Spinal cord (tissue), 10 donors: ENCODE data around the gene CFAP73. TPM values are rescaled to one million over a fixed set of nuclear protein-coding genes. Genes with fewer than 3 reads are reported as not detected.
A peak's percentile ranks its signal among the peaks of the same experiment; 100 is the strongest.

Source experiments
- DNase-seq, 6 donors: peaks; one replicate each; pipeline versions ENCODE4 v3.0.0 to v3.0.0-alpha.2; 2013 to 2015; ENCODE audit warnings: low spot score in 6 of 6, low read depth in 4 of 6
- H3K27ac ChIP-seq: one replicate; pipeline ENCODE4 v1.5.1; 2013; ENCODE audit warnings: low read depth, low read length, control low read depth
- H3K27me3 ChIP-seq: one replicate; pipeline ENCODE4 v1.6.1; 2013; ENCODE audit warnings: low read length; ENCODE audit not compliant: control insufficient read depth, insufficient read depth
- H3K36me3 ChIP-seq: one replicate; pipeline ENCODE4 v1.6.1; 2013; ENCODE audit warnings: low read length; ENCODE audit not compliant: control insufficient read depth, insufficient read depth
- H3K4me1 ChIP-seq: one replicate; pipeline ENCODE4 v1.6.1; 2013; ENCODE audit warnings: low read length; ENCODE audit not compliant: control insufficient read depth, insufficient read depth
- H3K4me3 ChIP-seq: one replicate; pipeline ENCODE4 v1.5.1; 2013; ENCODE audit warnings: low read depth, low read length, control low read depth
- H3K9me3 ChIP-seq: one replicate; pipeline ENCODE4 v1.6.1; 2013; ENCODE audit warnings: low read length; ENCODE audit not compliant: control insufficient read depth, insufficient read depth
- WGBS: methylation state at CpG from one replicate; pipeline ENCODE4 v1.1.5; 2013; ENCODE audit warnings: missing lambda C conversion rate; ENCODE audit not compliant: insufficient coverage; 5-methylcytosine and 5-hydroxymethylcytosine counted together
- polyA plus RNA-seq, 2 donors: library from polyadenylated mRNA; unstranded; fragments of 120-200 nt; gene quantifications; one replicate each; pipeline ENCODE4 v1.2.1, GENCODE V29; 2013; ENCODE audit not compliant: insufficient read length in 2 of 2
- total RNA-seq, 2 donors: library from RNA; depleted of rRNA in 1 of 2; stranded (reverse); fragments of 120-200 nt in 1 of 2; fragments of >200 nt in 1 of 2; gene quantifications; one replicate each; pipeline versions ENCODE4 v1.2.3 to v1.2.4, GENCODE V29; 2013 to 2014
- donor health status: healthy.

The CFAP73 gene
- total and polyA plus RNA-seq, 4 donors: 1.2 to 14.9 (median 10.0) TPM

DNA sequence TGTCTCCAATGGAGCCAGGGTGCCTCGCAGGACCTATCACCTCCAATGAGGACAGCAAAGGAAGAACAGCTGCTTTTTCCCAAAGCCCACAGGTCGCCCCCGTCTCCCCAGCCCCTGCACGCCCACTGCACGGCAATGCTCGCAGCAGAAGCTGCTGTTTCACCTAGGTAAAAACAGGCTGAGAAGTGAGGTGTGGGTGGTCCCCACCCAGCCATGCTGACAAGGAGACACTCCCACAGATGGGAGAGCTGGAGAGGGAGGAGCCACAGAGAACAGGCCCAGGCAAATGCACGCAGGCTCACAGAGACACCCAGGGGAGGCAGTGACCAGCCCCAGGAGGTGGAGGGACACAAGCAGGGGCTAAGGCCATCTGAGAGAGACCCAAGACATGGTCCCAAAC, 10.4 kb downstream of the CFAP73 start:
- DNase-seq: no peak
- 91% methylated on average over 6 of the region's 7 CpGs for WGBS
- Histone ChIP-seq H3K27ac (no peak overlapping the region), H3K9me3 (no peaks in the 10 kb centered on the region), H3K27me3 (peaks cover 10% of the 10 kb centered on the region), H3K4me3 (no peak overlapping the region), H3K36me3 (peaks cover 82% of the 10 kb centered on the region), H3K4me1 (peaks cover 31% of the 10 kb centered on the region)

- Histone ChIP-seq H3K27me3 (peaks cover 2% of the 10 kb centered on the region), H3K4me1 (peaks cover 29% of the 10 kb centered on the region), H3K36me3 (peaks cover 92% of the 10 kb centered on the region), H3K4me3 (no peak overlapping the region), H3K9me3 (no peaks in the 10 kb centered on the region), H3K27ac (no peak overlapping the region)
- DNase-seq: peak in 4 of 6 donors; percentile 64 to 98 (median 78)
- 25% methylated on average over 12 of the region's 26 CpGs for WGBS
Observed at GRCh38 chr12:113161415-113162016, 12.0 kb downstream of the CFAP73 start.

GRCh38 chr12:113162102-113163029, 12.8 kb downstream of the CFAP73 start:
- DNase-seq: peak in 2 of 6 donors; percentile 6 to 29
- no peak overlapping the region for H3K4me3 ChIP-seq
- peaks cover 2% of the 10 kb centered on the region for H3K27me3 ChIP-seq
- no peaks in the 10 kb centered on the region for H3K9me3 ChIP-seq
- peaks cover 29% of the 10 kb centered on the region for H3K4me1 ChIP-seq
- whole genome bisulfite sequencing: 60% methylated on average over 20 of the region's 25 CpGs
- no peak overlapping the region for H3K27ac ChIP-seq
- H3K36me3 ChIP-seq: peaks cover 96% of the 10 kb centered on the region

DNA sequence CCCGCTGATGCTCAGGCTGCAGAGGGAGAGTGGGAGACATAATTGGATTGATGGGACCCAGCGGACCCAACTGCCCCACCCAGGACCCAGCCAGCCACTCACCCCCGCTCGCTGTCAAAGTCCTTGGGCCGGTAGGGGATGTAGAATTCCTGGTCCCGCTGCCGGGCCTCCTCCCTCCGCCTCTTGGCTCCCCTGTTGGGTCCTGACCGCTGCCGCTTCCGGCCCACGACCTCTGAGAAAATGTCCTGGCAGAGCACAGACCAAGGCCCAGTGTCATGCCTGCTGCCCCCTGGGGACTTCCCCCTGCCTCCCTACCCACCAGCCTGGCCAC, 13.5 kb downstream of the CFAP73 start:
- WGBS: 83% methylated on average over 9 of the region's 12 CpGs
- no peak overlapping the region for H3K4me3 ChIP-seq
- DNase-seq: no peak
- peaks cover 96% of the 10 kb centered on the region for H3K36me3 ChIP-seq
- no peak overlapping the region for H3K27ac ChIP-seq
- H3K9me3 ChIP-seq: no peaks in the 10 kb centered on the region
- no peaks in the 10 kb centered on the region for H3K27me3 ChIP-seq
- peaks cover 29% of the 10 kb centered on the region for H3K4me1 ChIP-seq

DNA sequence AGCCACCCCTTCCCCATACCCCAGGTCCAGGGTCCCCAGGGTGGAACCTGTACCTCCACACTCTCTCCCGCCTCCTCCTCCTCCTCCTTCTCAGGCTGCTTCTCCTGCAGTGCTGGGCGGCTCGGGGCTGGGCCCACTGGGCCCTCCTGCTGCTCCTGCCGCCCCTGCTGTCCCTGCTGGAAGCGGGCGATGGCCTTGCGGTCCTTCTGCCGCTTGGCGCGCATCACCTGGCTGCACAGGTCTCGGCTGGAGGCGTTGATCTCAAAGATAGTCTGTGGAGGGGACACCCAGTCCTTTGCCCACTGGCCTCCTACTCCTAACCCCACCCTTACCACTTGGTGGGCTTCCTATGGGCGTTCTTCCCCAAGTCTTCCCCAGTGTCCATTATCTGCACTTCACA, 14.5 kb downstream of the CFAP73 start:
- H3K27me3 ChIP-seq: no peaks in the 10 kb centered on the region
- WGBS: 98% methylated on average over 12 of the region's 13 CpGs
- no peak overlapping the region for H3K27ac ChIP-seq
- no peak overlapping the region for H3K4me3 ChIP-seq
- H3K4me1 ChIP-seq: peaks cover 29% of the 10 kb centered on the region
- DNase-seq: no peak
- H3K9me3 ChIP-seq: no peaks in the 10 kb centered on the region
- H3K36me3 ChIP-seq: peaks cover 96% of the 10 kb centered on the region

GRCh38 chr12:113165521-113166450, 16.3 kb downstream of the CFAP73 start:
- DNase-seq: no peak
- 93% methylated on average over 28 of the region's 32 CpGs for whole genome bisulfite sequencing
- H3K27me3 ChIP-seq: no peaks in the 10 kb centered on the region

DNA sequence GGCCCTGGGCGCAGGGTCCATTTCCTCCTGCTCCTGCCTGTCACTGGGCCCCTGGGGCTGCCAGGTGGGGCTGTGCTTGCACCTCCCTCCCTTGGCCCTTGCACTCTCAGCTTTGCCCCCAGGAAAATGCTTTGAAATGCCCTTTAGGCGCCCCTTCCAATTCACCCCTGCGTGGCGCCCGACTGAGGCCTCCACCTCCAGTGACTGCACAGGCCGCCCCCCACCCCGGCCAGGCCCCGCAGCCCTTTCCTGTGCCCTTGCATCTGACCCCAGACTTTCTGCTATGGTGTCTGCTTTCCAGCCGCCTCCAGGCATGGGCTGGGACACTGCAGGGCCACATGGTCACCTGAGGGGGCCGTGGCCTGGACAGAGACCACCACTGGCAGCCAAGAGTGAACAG, 18.3 kb downstream of the CFAP73 start:
- H3K4me3 ChIP-seq: no peak overlapping the region
- H3K27ac ChIP-seq: no peak overlapping the region
- H3K9me3 ChIP-seq: no peaks in the 10 kb centered on the region
- H3K4me1 ChIP-seq: no peaks in the 10 kb centered on the region
- no peaks in the 10 kb centered on the region for H3K27me3 ChIP-seq
- WGBS: 94% methylated on average over 10 of the region's 10 CpGs
- peaks cover 96% of the 10 kb centered on the region for H3K36me3 ChIP-seq
- DNase-seq: no peak

More at GRCh38 chr12:113165521-113166450, 16.3 kb downstream of the CFAP73 start:
- no peak overlapping the region for H3K4me3 ChIP-seq
- H3K27ac ChIP-seq: no peak overlapping the region
- H3K4me1 ChIP-seq: peaks cover 16% of the 10 kb centered on the region
- no peaks in the 10 kb centered on the region for H3K9me3 ChIP-seq
- H3K36me3 ChIP-seq: peaks cover 95% of the 10 kb centered on the region

GRCh38 chr12:113169697-113170096, 20.2 kb downstream of the CFAP73 start:
- H3K27ac ChIP-seq: no peak overlapping the region
- H3K4me1 ChIP-seq: no peaks in the 10 kb centered on the region
- DNase-seq: no peak
- H3K36me3 ChIP-seq: peaks cover 96% of the 10 kb centered on the region
- no peaks in the 10 kb centered on the region for H3K27me3 ChIP-seq
- WGBS: 96% methylated on average over 13 of the region's 13 CpGs
- H3K4me3 ChIP-seq: no peak overlapping the region
- no peaks in the 10 kb centered on the region for H3K9me3 ChIP-seq

GRCh38 chr12:113170457-113170856, 20.9 kb downstream of the CFAP73 start:
- H3K27ac ChIP-seq: no peak overlapping the region
- H3K9me3 ChIP-seq: no peaks in the 10 kb centered on the region
- H3K4me3 ChIP-seq: no peak overlapping the region
- no peak for DNase-seq
- H3K27me3 ChIP-seq: no peaks in the 10 kb centered on the region
- 100% methylated on average over 1 of the region's 5 CpGs for WGBS
- no peaks in the 10 kb centered on the region for H3K4me1 ChIP-seq
- peaks cover 96% of the 10 kb centered on the region for H3K36me3 ChIP-seq
